Activated CD8-positive, alpha-beta T cell treated with anti-CD3 and anti-CD28 coated beads, Interleukin-2, amount 10 ng/mL, durations not matched to agents 7 days and 5 days (primary cell): ENCODE results near the gene SLC25A18. TPM values are rescaled to one million over a fixed set of nuclear protein-coding genes. Genes with fewer than 3 reads are reported as not detected.

Source experiments
- ATAC-seq: fragments of 150-1000 bp; cut with Tn5 transposase; one replicate; pipeline ENCODE4 v1.10.0; 2021; ENCODE audit warnings: moderate library complexity
- CTCF ChIA-PET: fragments of 350-600 bp; sonication (Branson Sonifier 250); formaldehyde crosslinking; loops from one replicate; lab custom pipeline; 2021; ENCODE audit warnings: antibody characterized with exemption; lab: Charles Lee
- POLR2A ChIA-PET: fragments of 350-600 bp; sonication (Branson Sonifier 250); formaldehyde crosslinking; loops from one replicate; lab custom pipeline; 2021; ENCODE audit warnings: antibody characterized with exemption; lab: Charles Lee
- DNase-seq: peaks from one replicate; pipeline ENCODE4 v3.0.0-alpha.2; 2020
- H3K27ac Mint-ChIP-seq: one replicate; pipeline ENCODE4 v1.8.0; 2021; ENCODE audit warnings: mild to moderate bottlenecking, mixed read lengths
- H3K27me3 Mint-ChIP-seq: one replicate; pipeline ENCODE4 v1.8.0; 2021; ENCODE audit warnings: low read depth, mixed read lengths
- H3K36me3 Mint-ChIP-seq: one replicate; pipeline ENCODE4 v1.8.0; 2021; ENCODE audit warnings: low read depth, mixed read lengths
- H3K4me1 Mint-ChIP-seq: one replicate; pipeline ENCODE4 v1.8.0; 2021; ENCODE audit warnings: low read depth, mixed read lengths
- H3K4me3 Mint-ChIP-seq: one replicate; pipeline ENCODE4 v1.8.0; 2021; ENCODE audit warnings: mild to moderate bottlenecking, mixed read lengths
- H3K9me3 Mint-ChIP-seq: one replicate; pipeline ENCODE4 v1.8.0; 2022; ENCODE audit warnings: mixed read lengths; ENCODE audit not compliant: insufficient read depth
- total RNA-seq, 2 experiments: library from RNA; stranded (reverse); gene quantifications; one replicate each; pipeline ENCODE4 v1.2.3, GENCODE V29; 2021

Gene SLC25A18
- total RNA-seq, 2 experiments from 2014 or later, result not detected

DNA sequence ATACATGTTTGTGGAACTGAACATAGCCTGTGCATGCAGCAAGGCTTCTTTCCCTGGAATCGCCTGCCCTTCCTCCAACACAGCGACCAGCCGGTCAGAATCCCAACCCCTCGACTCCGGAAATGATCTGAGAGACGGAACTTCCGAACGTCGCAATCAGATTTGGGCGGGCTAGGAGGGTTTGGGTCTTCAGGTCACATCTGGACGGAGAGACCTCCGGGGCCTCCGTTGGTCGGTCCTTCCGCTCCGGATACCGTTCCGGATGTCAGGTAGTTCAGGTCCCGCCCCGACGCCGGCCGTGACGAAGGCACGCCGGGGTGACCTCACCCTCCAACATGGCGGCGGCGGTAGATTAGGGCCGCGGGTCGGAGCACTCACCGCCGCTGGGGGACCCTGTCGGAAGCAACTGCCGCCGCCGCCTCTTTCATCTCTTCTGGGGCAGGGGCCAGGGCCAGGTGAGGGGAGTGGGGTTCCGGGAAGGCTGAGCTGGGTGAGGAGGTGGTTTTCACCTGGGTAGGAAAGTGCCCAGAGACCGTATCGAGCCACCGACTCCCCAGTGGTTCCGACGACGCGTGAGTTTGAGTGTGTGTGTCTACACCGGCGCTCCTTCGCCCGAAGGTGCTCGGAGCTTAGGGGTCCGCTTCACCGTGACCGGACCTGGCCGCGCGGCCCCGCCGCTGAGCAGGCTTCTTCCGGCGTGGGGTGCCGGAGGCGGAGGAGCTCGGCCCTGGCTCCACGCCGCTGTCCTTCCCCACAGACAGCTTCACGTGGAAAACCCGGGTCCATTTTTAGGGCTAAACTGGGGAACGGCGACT lies 75.3 kb downstream of the SLC25A18 start, which contains the start of gene BCL2L13:
TSS of gene BCL2L13 (plus strand) at position 326 of the 815 bp plus-strand sequence. CDS start 16,955 bp downstream, outside the sequence.
- peak within 1 kb of the TSS; percentile 97 for H3K27ac Mint-ChIP-seq
- H3K4me3 Mint-ChIP-seq, result peak within 1 kb of the TSS; percentile 95
- DNase-seq, result peak; percentile 94
- POLR2A ChIA-PET, result interaction anchor here (0.6 to 1.4 kb wide), 24 partner anchors 9 to 1796 kb away, joined by 3 to 11 read pairs (median 4); partner anchors contain the start of genes ATP6V1E1 and PEX26
- H3K4me1 Mint-ChIP-seq, result peaks cover 28% of the 10 kb centered on the region
- CTCF ChIA-PET, result interaction anchor here (0.7 to 1.1 kb wide), 2 partner anchors 95 to 437 kb away, joined by 3 read pairs; no protein-coding TSS in a partner anchor
- H3K27me3 Mint-ChIP-seq, result no peaks in the 10 kb centered on the region
- peaks cover 13% of the 10 kb centered on the region for H3K36me3 Mint-ChIP-seq
- H3K9me3 Mint-ChIP-seq, result no peaks in the 10 kb centered on the region
- peak; percentile 92 for ATAC-seq

DNA sequence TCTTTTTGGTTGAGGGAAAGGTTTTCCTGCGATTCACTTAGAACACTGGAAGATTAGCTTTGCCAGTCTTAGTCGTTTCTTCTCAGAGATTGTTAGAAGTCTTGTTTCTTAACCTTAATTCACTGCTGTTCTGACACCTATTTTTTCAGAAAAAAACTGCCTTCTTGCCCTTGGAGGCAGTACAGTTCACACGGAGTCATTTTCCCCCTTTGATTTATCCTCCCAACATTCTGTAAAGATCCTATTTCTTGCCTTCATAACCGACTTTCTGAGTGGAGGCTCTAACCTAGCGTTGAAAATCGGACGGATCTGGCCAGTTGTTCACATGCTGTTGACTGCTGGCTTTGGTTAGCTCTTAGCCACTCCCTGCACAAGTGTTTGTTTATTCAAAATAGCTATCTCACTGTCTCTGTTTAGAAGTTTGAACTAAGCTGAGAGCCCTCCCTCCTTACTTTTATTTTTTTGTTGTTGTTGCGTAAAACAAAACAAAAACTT lies 76.0 kb downstream of the SLC25A18 start:
- ChIA-PET POLR2A (interaction anchor here (0.6 to 1.4 kb wide), 24 partner anchors 8 to 1795 kb away, joined by 3 to 11 read pairs (median 4); partner anchors contain the start of genes ATP6V1E1 and PEX26), CTCF (interaction anchor here (0.7 to 1.1 kb wide), 2 partner anchors 95 to 437 kb away, joined by 3 read pairs; no protein-coding TSS in a partner anchor)
- ATAC-seq (peak; percentile 22), DNase-seq (peak; percentile 45)
- no peaks in the 10 kb centered on the region for H3K27me3 Mint-ChIP-seq
- peaks cover 13% of the 10 kb centered on the region for H3K36me3 Mint-ChIP-seq
- peak overlapping the region; percentile 95 for H3K4me3 Mint-ChIP-seq
- H3K27ac Mint-ChIP-seq, result peak overlapping the region; percentile 97
- peaks cover 28% of the 10 kb centered on the region for H3K4me1 Mint-ChIP-seq
- H3K9me3 Mint-ChIP-seq, result no peaks in the 10 kb centered on the region

Other genes starting within 250 kb of the SLC25A18 start
- not detected for gene CECR2, start 194.0 kb upstream of the SLC25A18 start, total RNA-seq
- gene ATP6V1E1, start 65.3 kb downstream of the SLC25A18 start, total RNA-seq, result 10 to 100 TPM; 86.2 to 88.8 TPM
- gene BCL2L13, start 75.3 kb downstream of the SLC25A18 start, total RNA-seq, result 10 to 100 TPM; 26.0 to 27.0 TPM
- 10 to 100 TPM; 46.2 to 48.4 TPM for gene BID, start 211.0 kb downstream of the SLC25A18 start, total RNA-seq